ENCODE results near the gene ITGA5.

ITGA5 gene

DNA sequence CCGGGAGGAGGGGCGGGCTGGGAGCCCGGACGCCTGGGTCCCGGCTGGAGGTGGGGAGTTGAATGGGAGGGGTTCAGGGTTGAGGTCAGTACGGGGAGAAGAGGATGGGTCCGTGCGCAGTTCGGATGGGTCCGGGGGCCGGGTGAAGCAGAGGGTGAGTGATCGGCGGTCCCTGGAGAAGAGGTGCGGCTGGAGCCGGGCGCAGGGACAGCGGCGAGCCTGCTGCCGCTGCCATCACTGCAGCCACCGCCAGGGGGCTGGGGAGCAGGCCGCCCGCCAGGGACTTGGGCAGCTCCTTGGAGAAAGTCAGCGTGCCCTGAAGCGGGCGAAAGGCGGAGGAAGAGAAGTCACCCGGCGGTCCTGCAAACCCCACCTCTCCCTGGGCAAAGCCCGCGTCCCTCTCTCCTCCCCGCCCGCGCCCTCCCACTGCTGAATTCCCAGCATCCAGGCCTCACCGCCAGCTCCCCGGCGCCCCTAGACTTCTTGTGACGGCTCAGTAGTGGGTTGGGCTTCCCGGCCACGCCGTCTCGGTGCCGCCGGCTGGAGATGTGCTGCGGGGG is 48.8 kb downstream of the ITGA5 start:
- Mint-ChIP-seq H3K36me3 (peaks cover 0 to 4% of the 10 kb centered on the region in 2 donors), H3K4me3 (peak overlapping the region; percentile 23 to 53), H3K4me1 (peaks cover 21 to 32% of the 10 kb centered on the region in 2 donors), H3K27me3 (no peaks in the 10 kb centered on the region), H3K27ac (no peak overlapping the region), H3K9me3 (no peaks in the 10 kb centered on the region)
- DNase-seq (no peak), ATAC-seq (replicated peaks) (no peak)

DNA sequence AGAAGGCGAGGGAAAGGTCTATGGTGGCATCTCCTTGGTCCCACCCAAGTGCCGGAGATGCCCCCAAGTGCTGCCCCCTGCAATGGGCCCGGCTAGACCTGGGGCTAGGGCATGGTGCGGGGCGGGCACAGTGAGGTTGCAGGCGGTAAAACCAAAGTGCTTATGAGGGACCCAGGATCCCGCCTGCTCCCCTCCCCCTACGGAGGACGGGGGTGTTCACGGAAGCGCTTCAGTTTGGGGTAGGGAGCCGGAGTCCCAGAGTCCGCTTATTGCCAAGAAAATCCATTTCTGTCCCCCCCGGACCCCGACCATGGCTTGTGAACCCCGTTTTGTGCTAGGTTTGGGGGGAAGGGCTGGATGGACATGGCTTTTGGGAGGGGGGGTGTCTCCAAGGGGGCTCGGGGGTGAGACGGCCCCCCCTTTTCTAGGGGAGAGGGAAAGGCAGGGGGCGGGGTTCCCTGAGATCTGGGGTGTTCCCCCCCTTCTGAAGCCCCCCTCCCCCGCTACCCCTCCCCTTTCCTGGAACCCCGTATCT is 49.4 kb downstream of the ITGA5 start:
- DNase-seq (no peak), ATAC-seq (replicated peaks) (no peak)
- peak overlapping the region; percentile 77 for H3K27ac Mint-ChIP-seq
- no peaks in the 10 kb centered on the region for H3K27me3 Mint-ChIP-seq
- H3K4me3 Mint-ChIP-seq, result peak overlapping the region in 1 of 2 donors; percentile 63
- H3K36me3 Mint-ChIP-seq, result peaks cover 0 to 4% of the 10 kb centered on the region in 2 donors
- H3K4me1 Mint-ChIP-seq, result peaks cover 23 to 32% of the 10 kb centered on the region in 2 donors
- no peaks in the 10 kb centered on the region for H3K9me3 Mint-ChIP-seq

DNA sequence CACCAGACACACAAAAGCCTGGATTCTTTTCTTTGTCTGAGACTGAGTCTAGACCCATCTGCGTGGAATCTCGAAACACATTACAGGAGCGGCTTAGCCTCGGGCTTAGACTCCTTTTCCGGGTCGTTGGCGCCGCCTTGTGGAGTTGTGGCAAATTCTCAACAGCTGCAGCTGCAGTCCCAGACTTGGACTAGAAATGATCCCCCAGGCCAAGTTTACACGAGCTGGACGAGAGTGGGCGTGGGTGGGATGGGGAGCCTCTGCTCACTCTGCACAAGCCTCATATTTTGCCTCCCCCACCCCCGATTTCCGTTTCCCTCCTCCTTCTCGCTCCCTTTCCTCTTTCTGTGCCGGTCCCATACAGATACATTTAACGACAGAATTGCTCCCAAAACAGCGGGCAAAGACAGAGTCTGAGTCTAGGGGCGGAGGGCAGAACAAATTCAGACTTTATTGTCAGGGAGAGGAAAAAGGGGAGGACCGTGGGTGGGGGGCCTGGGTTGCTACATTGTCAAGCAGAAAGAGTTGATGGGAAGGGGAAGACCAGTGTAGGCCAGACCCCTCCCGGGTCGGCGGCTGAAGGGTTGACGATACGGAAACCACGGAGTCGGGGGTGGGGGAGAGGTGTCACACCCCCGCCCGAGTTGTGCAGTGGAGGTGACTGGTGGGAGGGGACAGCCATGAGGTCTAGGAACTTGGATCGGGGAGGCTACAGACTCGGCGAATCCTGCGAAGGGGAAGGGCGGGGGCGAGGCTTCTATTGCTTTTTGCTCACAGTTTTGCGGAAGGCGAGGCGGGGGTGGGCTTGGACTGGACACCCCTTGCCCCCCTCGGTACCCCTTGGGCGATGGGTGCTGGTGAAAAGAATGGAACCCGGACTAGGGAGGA is 50.1 kb downstream of the ITGA5 start:
- no peaks in the 10 kb centered on the region for H3K27me3 Mint-ChIP-seq
- peak; percentile 66 for DNase-seq
- H3K4me3 Mint-ChIP-seq, result peak overlapping the region; percentile 44 to 63
- peak; percentile 92 to 94 for ATAC-seq (replicated peaks)
- peak overlapping the region; percentile 77 for H3K27ac Mint-ChIP-seq
- H3K9me3 Mint-ChIP-seq, result no peaks in the 10 kb centered on the region
- H3K4me1 Mint-ChIP-seq, result peaks cover 30 to 39% of the 10 kb centered on the region in 2 donors
- H3K36me3 Mint-ChIP-seq, result peaks cover 0 to 4% of the 10 kb centered on the region in 2 donors

DNA sequence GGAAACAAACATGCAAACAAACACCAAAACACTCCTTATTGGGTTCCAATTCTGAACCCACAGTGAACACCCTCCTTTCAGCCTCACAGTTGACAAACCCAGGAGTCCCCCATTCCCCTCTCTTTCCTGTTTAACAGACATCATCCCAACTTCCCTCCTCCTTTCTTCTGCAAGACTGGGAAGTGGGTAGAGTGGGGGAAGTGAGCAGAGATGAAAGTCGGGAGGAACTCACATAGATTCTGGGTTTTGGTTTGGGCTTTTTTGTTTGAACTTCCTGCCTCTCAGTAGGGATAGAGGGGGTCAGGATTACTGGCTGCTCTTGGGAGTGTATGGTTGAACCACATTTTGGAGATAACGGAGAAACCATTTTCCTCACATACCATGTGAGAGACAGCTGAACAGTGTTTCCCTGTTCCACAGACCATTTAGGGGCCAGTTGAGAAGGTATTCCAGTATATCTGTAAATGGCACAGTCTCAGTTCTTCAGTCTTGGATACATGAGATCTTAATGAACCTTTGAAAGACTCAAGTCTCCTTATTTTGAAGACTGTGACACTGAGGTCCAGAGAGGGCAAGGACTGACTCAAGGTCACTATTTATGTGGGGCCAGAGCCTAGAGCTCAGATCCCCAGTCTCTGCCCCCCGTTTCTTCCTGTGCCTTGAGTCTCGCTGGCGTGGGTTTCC is 50.9 kb downstream of the ITGA5 start:
- DNase-seq, result no peak
- Mint-ChIP-seq H3K27ac (peak overlapping the region; percentile 15), H3K4me3 (peak overlapping the region; percentile 44 to 63), H3K4me1 (peaks cover 33 to 42% of the 10 kb centered on the region in 2 donors), H3K27me3 (no peaks in the 10 kb centered on the region), H3K9me3 (no peaks in the 10 kb centered on the region), H3K36me3 (peaks cover 0 to 4% of the 10 kb centered on the region in 2 donors)
- ATAC-seq (replicated peaks), result peak; percentile 31 to 44

DNA sequence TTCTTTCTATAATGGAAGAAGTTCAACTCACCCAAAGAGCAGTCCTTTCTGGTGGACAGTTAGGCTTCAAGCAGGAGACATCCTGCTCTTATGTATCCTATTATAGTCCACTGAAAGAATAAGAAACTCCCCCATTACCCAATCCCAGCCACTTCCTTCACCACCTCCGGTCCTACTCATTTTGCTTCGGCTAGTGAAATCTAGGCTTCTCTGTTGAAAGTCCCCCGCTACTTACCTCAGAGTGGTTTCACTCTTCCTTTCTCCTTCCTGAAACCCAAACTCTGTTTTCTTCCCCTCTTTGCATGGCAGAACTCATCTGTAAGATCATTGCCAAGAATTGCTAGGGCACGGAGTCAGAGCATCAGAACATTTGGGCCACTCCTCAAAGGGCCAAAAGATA is 54.7 kb downstream of the ITGA5 start, which contains the start of gene GPR84:
Gene GPR84 (minus strand): TSS at position 74 of the 400 bp plus-strand sequence. CDS start 635 bp downstream, outside the sequence.
- no peaks in the 10 kb centered on the region for H3K9me3 Mint-ChIP-seq
- peak; percentile 38 to 56 for ATAC-seq (replicated peaks)
- H3K27me3 Mint-ChIP-seq, result no peaks in the 10 kb centered on the region
- no peak for DNase-seq
- no peak within 1 kb of the TSS for H3K27ac Mint-ChIP-seq
- H3K4me1 Mint-ChIP-seq, result peaks cover 34 to 43% of the 10 kb centered on the region in 2 donors
- H3K36me3 Mint-ChIP-seq, result no peaks in the 10 kb centered on the region
- H3K4me3 Mint-ChIP-seq, result no peak within 1 kb of the TSS

DNA sequence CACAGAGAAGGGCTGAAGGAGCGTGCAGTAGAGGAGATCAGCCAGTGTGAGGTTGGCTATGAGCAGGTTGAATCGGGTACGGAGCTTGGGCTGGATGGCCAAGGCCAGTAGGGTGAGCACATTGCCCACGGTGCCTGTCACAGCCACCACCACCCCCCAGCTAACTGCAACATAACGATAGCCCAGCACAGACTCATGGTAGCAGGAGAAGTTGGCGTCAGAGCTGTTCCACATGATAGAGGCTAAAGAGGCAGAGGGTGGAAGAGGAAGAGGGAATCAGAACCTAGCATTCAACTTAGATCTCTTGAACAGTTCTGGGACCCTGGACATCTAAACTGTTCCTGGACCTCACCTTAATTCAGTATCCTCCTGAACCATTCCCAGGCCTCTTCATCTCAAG is 55.4 kb downstream of the ITGA5 start:
- H3K27me3 Mint-ChIP-seq, result no peaks in the 10 kb centered on the region
- H3K36me3 Mint-ChIP-seq, result no peaks in the 10 kb centered on the region
- ATAC-seq (replicated peaks) (no peak), DNase-seq (no peak)
- no peaks in the 10 kb centered on the region for H3K9me3 Mint-ChIP-seq
- peaks cover 27 to 35% of the 10 kb centered on the region in 2 donors for H3K4me1 Mint-ChIP-seq
- no peak overlapping the region for H3K4me3 Mint-ChIP-seq
- H3K27ac Mint-ChIP-seq, result no peak overlapping the region

DNA sequence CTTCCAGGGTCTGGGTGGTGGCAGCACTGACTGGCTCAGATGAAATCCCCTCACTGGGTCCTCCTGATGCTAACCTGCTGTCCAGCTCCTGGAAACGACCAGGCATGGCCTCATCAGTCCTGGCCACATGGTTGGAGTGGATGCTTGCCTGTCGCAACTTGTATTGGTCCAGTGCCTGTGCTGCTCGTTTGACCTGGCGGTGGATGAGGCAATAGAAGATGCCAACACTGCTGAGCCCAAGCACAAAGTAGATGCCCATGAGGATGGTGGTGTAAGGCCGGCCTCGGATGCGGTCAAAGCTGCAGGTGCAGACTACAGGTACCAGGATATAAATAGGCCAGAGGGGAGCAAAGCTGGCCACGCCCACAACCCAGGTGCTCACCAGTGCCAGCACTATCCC is 56.0 kb downstream of the ITGA5 start:
- Mint-ChIP-seq H3K4me1 (peaks cover 23 to 29% of the 10 kb centered on the region in 2 donors), H3K27me3 (no peaks in the 10 kb centered on the region), H3K36me3 (no peaks in the 10 kb centered on the region), H3K9me3 (no peaks in the 10 kb centered on the region), H3K4me3 (no peak overlapping the region), H3K27ac (no peak overlapping the region)
- ATAC-seq (replicated peaks) (no peak), DNase-seq (no peak)

DNA sequence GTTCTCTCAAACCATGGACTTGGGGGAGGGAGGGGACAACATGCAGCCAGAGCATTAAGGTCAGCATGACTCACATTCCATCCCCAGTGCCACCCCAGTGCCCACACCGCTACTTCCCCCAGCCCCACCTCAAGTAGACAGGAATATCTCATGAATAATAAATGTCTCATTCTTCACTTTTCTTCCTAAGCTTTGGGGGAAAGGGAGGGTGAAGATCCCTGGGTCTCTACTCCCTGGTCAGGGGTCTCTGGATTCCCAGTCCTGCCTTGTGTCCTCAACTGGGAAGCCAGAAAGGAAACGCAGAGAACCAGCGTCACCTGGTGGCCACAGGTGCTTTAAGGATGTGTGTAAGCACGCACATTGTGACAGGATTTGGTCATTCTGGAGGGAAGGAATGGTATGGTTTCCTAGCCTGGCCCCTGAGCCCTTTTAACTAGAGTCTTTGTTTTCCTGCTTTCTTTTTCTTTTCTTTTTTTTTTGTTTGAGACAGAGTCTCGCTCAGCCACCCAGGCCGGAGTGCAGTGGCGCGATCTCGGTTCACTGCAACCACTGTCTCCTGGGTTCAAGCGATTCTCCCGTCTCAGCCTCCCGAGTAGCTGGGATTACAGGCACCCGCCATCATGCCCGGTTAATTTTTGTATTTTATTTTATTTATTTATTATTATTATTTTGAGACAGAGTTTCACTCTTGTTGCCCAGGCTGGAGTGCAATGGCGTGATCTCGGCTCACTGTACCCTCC is 58.2 kb downstream of the ITGA5 start:
- DNase-seq, result no peak
- ATAC-seq (replicated peaks), result no peak
- H3K27ac Mint-ChIP-seq, result peak overlapping the region; percentile 28
- peak overlapping the region in 1 of 2 donors; percentile 6 for H3K4me3 Mint-ChIP-seq
- H3K9me3 Mint-ChIP-seq, result no peaks in the 10 kb centered on the region
- H3K27me3 Mint-ChIP-seq, result no peaks in the 10 kb centered on the region
- peaks cover 24 to 33% of the 10 kb centered on the region in 2 donors for H3K4me1 Mint-ChIP-seq
- H3K36me3 Mint-ChIP-seq, result no peaks in the 10 kb centered on the region

DNA sequence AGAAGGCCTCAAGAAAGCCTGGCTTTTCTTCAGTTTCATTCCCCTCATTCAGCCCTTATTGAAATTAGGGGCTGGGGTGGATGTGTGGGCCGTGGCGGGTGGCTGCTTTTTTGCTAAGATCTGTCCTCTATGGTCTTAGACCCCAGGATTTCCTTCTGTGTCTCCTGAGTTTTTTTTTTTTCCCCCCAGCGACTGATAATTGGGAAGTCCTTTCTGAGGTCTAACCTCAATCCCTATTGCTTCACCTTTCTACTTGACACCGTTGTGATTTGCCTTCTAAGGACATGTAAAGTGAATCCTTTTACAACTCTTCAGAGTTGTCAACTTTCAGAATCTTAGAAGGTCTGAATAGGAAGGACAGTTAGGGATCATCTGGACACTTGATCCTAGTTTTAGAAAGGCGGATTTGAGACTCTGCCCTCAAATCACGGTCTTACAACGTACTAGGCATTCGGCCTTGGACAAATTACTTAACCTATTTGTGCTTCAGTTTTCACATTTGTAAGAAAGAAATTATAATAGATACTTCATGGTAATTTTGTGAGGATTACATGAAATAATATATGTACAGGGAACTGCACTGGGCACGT is 59.2 kb downstream of the ITGA5 start:
- no peak overlapping the region for H3K27ac Mint-ChIP-seq

DNA sequence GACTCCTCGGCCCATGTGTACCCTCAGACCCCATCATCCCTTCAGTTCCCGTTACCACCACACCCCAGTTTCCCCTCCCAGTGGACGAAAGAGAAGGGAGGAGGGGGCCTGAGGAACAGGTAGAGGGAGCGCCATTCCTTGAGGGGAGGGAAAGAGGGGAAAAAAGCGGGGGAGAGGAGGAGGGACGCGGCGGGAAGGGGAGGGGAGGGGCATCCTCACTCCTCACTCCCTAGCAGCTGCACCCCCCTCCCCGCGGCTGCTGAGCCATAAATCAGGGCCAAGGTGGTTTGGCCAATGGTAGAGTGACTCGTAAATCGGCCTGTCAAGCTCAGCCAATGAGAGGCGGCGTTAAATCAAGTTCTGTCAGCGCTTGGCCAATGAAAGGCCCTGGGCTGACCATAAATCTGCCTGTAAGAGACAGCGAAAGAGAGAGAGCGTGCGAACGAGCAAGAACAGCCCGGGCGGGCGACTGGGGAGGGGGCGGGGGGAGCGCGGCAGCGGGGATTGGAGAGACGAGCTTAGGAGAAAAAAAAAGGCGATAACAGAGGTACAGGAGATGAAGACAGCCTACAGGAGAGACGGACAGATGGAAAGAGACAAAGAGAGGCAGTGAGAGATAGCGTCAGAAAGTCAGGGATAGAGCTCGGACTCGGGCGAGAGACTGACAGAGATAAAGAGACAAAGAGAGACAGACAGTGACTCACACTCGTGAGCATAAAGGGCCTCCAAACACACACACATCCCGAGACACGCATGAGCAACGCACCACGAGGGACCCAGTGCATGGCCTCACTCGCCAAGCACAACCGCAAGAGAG is 59.9 kb downstream of the ITGA5 start:
- H3K27ac Mint-ChIP-seq, result no peak overlapping the region
- no peaks in the 10 kb centered on the region for H3K27me3 Mint-ChIP-seq
- no peak overlapping the region for H3K4me3 Mint-ChIP-seq
- ATAC-seq (replicated peaks) (peak; percentile 98 to 99), DNase-seq (peak; percentile 92)
- H3K4me1 Mint-ChIP-seq, result peaks cover 17 to 25% of the 10 kb centered on the region in 2 donors
- no peaks in the 10 kb centered on the region for H3K9me3 Mint-ChIP-seq
- peaks cover 0 to 5% of the 10 kb centered on the region in 2 donors for H3K36me3 Mint-ChIP-seq

More for the DNA sequence above, 59.2 kb downstream of the ITGA5 start:
- peaks cover 24 to 32% of the 10 kb centered on the region in 2 donors for H3K4me1 Mint-ChIP-seq
- H3K36me3 Mint-ChIP-seq, result peaks cover 0 to 2% of the 10 kb centered on the region in 2 donors
- no peaks in the 10 kb centered on the region for H3K9me3 Mint-ChIP-seq
- no peak overlapping the region for H3K4me3 Mint-ChIP-seq
- ATAC-seq (replicated peaks), result no peak
- DNase-seq, result no peak
- no peaks in the 10 kb centered on the region for H3K27me3 Mint-ChIP-seq

DNA sequence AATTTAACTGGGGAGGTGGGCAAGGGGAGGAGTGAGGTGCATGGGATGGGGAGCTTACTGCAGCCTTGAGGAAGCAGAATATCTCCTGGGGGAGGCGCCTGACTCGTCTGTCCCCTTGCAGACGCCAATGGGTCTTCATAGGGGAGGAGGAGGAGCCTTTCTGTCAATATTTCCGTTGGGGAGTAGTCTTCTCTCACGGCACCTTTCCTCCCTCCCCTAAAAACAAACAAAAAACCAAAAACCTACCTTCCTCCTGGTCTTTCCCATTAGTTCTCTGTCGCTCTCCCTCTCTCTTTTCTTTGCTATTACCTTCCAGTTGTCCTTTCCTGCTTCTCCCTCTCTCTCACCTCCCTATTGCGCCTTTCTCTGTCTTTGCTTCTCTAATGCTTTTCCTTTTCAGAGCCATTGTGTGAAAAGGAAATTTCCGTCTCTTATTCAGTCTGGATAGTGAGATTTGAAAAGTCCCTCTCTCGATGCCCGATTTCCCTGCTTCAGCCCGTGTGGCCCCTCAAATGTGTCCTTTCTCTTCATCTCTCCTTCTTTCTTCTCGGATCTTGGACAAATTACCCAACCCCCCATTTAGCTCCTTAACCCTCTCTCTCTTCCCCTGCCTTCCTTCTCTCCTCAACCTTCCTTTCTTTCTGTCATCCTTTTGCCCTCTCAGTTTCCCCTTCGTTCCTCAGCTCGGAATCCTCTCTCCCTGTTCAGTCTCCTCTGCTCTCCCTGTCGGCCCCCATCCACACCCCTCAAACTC is 60.7 kb downstream of the ITGA5 start:
- Mint-ChIP-seq H3K27ac (no peak overlapping the region), H3K27me3 (no peaks in the 10 kb centered on the region), H3K4me3 (no peak overlapping the region), H3K4me1 (peaks cover 12 to 17% of the 10 kb centered on the region in 2 donors), H3K36me3 (peaks cover 0 to 8% of the 10 kb centered on the region in 2 donors), H3K9me3 (no peaks in the 10 kb centered on the region)
- ATAC-seq (replicated peaks) (no peak), DNase-seq (no peak)

DNA sequence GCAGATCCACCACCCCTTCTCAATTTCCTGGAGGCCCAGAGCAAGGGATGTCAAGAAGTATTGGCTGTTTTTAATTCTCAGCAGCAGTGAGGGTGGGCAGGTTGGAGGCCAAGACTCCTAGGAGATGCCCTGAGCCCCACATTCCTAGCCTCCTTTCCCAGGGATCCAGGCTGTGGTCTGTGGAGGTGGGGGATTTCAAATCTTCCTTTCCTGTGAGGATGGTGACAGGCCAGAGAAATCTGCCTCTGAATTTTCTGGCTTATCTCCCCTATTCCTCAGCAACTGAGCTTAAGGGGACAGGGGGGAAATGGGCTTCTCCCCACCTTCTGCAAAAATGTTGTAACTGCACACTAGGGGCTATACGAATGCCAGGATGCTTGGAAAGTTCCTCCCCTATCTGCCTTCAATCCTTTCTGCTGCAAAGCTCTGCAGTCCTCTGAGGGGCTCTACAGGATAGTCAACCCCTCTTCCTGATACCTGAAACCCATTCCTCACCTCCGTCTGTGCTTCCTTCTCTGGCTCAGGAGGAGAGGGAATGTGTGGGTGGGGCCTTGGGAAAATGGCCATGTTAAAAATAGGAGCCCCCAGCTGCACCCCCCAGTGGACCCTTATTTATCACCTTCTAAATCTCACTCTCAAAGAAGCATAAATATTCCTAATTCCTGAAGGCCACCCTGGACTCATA is 61.4 kb downstream of the ITGA5 start:
- ATAC-seq (replicated peaks), result no peak
- H3K27ac Mint-ChIP-seq, result no peak overlapping the region
- no peak for DNase-seq
- peaks cover 0 to 10% of the 10 kb centered on the region in 2 donors for H3K36me3 Mint-ChIP-seq
- H3K4me3 Mint-ChIP-seq, result no peak overlapping the region
- H3K9me3 Mint-ChIP-seq, result no peaks in the 10 kb centered on the region
- peaks cover 9 to 13% of the 10 kb centered on the region in 2 donors for H3K4me1 Mint-ChIP-seq
- no peaks in the 10 kb centered on the region for H3K27me3 Mint-ChIP-seq

Measured in stimulated activated naive B cell treated with anti-CD40 and anti-IgM and Interleukin-4, amounts not matched to agents 10 μg/mL and 1 μg/mL and 100 μg/mL, for 72 hours (primary cell).